GM18951 (cell line): Measurements from ENCODE around the gene PDE9A.

Experiments
- POLR2A ChIP-seq: IDR thresholded peaks from 4 replicates; pipeline ENCODE4 v1.6.1; 2011; ENCODE audit warnings: mild to moderate bottlenecking; ENCODE audit not compliant: insufficient read length, insufficient read depth; ENCODE audit errors: extremely low read depth
- in situ Hi-C: fragments of 300-500 bp; cut with MboI; formaldehyde crosslinking; loops from one replicate; pipeline ENCODE4 v1.12.0; 2022; ENCODE audit warnings: low sequenced_read_pairs, mixed read lengths, inconsistent platforms; ENCODE audit not compliant: unreplicated experiment

PDE9A gene

GRCh38 chr21:42692688-42693087, 39.3 kb downstream of the PDE9A start:
- in situ Hi-C loops = no loop called here
- TF ChIP-seq POLR2A = no peak

GRCh38 chr21:42694751-42695696, 41.6 kb downstream of the PDE9A start:
- TF ChIP-seq POLR2A = no peak
- in situ Hi-C loops = no loop called here

GRCh38 chr21:42695697-42696380, 42.4 kb downstream of the PDE9A start:
- in situ Hi-C loops = no loop called here
- TF ChIP-seq POLR2A = no peak

GRCh38 chr21:42696501-42697040, 43.1 kb downstream of the PDE9A start:
- no peak for TF ChIP-seq POLR2A
- in situ Hi-C loops = no loop called here

- in situ Hi-C loops = no loop called here
- TF ChIP-seq POLR2A = no peak
Measured at GRCh38 chr21:42698733-42699132, 45.3 kb downstream of the PDE9A start.

GRCh38 chr21:42699196-42699595, 45.8 kb downstream of the PDE9A start:
- TF ChIP-seq POLR2A = no peak
- in situ Hi-C loops = no loop called here

GRCh38 chr21:42701706-42702456, 48.5 kb downstream of the PDE9A start:
- in situ Hi-C loops = no loop called here
- no peak for TF ChIP-seq POLR2A

- no peak for TF ChIP-seq POLR2A
- in situ Hi-C loops = no loop called here
Measured at GRCh38 chr21:42702720-42703119, 49.3 kb downstream of the PDE9A start.

GRCh38 chr21:42703136-42703908, 49.9 kb downstream of the PDE9A start:
- TF ChIP-seq POLR2A = no peak
- in situ Hi-C loops = no loop called here

GRCh38 chr21:42703965-42704364, 50.5 kb downstream of the PDE9A start:
- TF ChIP-seq POLR2A = no peak
- in situ Hi-C loops = no loop called here

GRCh38 chr21:42704861-42705260, 51.4 kb downstream of the PDE9A start:
- in situ Hi-C loops = no loop called here
- no peak for TF ChIP-seq POLR2A

GRCh38 chr21:42705346-42705745, 51.9 kb downstream of the PDE9A start:
- TF ChIP-seq POLR2A = no peak
- in situ Hi-C loops = no loop called here
